Measurements from ENCODE around the gene NAMPT. TPM values are rescaled to one million over a fixed set of nuclear protein-coding genes. Genes with fewer than 3 reads are reported as not detected.

NAMPT gene
- total and polyA plus RNA-seq, 9 of the 15 experiments (the other 6 are each of a cell fraction or from before 2014, with no cell fraction given): 41.1 to 160 (median 106) TPM

DNA sequence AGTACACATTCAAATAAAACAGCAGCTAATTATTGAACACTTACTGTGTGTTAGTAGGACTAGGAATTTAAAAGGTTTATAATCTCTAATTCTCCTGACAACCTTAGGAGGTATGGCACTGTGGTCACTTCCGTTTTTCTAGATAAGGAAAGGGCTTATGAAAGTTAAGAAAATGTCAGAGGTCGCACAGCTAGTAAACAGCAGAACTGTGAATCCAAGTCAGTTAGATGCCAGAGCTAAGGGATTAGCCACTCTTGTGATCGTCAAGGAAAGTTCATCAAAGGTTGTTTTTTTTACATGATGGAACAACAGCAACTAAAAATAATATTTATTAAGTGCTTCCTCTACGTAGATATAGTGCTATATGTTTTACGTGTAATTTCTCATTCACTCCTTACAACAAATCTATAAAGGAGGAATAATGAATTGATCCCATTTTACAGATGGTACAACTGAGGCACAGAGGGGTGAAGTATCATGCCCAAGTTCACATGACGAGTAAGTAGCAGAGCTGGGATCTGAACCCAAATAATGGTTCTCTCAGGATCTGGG, 84.9 kb downstream of the NAMPT start (continued):
- no peak for TF ChIP-seq RBM34 (IDR thresholded peaks at IDR 0.05; ENCODE audit: borderline replicate concordance, insufficient read depth, low read length)
- TF ChIP-seq, protein P1, sequence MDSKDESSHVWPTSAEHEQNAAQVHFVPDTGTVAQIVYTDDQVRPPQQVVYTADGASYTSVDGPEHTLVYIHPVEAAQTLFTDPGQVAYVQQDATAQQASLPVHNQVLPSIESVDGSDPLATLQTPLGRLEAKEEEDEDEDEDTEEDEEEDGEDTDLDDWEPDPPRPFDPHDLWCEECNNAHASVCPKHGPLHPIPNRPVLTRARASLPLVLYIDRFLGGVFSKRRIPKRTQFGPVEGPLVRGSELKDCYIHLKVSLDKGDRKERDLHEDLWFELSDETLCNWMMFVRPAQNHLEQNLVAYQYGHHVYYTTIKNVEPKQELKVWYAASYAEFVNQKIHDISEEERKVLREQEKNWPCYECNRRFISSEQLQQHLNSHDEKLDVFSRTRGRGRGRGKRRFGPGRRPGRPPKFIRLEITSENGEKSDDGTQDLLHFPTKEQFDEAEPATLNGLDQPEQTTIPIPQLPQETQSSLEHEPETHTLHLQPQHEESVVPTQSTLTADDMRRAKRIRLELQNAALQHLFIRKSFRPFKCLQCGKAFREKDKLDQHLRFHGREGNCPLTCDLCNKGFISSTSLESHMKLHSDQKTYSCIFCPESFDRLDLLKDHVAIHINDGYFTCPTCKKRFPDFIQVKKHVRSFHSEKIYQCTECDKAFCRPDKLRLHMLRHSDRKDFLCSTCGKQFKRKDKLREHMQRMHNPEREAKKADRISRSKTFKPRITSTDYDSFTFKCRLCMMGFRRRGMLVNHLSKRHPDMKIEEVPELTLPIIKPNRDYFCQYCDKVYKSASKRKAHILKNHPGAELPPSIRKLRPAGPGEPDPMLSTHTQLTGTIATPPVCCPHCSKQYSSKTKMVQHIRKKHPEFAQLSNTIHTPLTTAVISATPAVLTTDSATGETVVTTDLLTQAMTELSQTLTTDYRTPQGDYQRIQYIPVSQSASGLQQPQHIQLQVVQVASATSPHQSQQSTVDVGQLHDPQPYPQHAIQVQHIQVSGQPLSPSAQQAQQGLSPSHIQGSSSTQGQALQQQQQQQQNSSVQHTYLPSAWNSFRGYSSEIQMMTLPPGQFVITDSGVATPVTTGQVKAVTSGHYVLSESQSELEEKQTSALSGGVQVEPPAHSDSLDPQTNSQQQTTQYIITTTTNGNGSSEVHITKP (IDR thresholded peaks at IDR 0.05; ENCODE audit: partially characterized antibody): no peak
- TF ChIP-seq COPS2 (conservative IDR thresholded peaks at IDR 0.05): no peak
- TF ChIP-seq, protein P2, sequence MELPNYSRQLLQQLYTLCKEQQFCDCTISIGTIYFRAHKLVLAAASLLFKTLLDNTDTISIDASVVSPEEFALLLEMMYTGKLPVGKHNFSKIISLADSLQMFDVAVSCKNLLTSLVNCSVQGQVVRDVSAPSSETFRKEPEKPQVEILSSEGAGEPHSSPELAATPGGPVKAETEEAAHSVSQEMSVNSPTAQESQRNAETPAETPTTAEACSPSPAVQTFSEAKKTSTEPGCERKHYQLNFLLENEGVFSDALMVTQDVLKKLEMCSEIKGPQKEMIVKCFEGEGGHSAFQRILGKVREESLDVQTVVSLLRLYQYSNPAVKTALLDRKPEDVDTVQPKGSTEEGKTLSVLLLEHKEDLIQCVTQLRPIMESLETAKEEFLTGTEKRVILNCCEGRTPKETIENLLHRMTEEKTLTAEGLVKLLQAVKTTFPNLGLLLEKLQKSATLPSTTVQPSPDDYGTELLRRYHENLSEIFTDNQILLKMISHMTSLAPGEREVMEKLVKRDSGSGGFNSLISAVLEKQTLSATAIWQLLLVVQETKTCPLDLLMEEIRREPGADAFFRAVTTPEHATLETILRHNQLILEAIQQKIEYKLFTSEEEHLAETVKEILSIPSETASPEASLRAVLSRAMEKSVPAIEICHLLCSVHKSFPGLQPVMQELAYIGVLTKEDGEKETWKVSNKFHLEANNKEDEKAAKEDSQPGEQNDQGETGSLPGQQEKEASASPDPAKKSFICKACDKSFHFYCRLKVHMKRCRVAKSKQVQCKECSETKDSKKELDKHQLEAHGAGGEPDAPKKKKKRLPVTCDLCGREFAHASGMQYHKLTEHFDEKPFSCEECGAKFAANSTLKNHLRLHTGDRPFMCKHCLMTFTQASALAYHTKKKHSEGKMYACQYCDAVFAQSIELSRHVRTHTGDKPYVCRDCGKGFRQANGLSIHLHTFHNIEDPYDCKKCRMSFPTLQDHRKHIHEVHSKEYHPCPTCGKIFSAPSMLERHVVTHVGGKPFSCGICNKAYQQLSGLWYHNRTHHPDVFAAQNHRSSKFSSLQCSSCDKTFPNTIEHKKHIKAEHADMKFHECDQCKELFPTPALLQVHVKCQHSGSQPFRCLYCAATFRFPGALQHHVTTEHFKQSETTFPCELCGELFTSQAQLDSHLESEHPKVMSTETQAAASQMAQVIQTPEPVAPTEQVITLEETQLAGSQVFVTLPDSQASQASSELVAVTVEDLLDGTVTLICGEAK (IDR thresholded peaks at IDR 0.05): no peak
- TF ChIP-seq, protein P2 (CRISPR knock-in tag; IDR thresholded peaks at IDR 0.05): no peak
- no peak for TF ChIP-seq MCM5 (IDR thresholded peaks at IDR 0.05; ENCODE audit: low read depth)
- peak; percentile 89; the same call in 1 of the 2 replicates for TF ChIP-seq CBX1 (IDR thresholded peaks at IDR 0.05; ENCODE audit: low read depth)
- TF ChIP-seq, protein P3, sequence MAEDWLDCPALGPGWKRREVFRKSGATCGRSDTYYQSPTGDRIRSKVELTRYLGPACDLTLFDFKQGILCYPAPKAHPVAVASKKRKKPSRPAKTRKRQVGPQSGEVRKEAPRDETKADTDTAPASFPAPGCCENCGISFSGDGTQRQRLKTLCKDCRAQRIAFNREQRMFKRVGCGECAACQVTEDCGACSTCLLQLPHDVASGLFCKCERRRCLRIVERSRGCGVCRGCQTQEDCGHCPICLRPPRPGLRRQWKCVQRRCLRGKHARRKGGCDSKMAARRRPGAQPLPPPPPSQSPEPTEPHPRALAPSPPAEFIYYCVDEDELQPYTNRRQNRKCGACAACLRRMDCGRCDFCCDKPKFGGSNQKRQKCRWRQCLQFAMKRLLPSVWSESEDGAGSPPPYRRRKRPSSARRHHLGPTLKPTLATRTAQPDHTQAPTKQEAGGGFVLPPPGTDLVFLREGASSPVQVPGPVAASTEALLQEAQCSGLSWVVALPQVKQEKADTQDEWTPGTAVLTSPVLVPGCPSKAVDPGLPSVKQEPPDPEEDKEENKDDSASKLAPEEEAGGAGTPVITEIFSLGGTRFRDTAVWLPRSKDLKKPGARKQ (CRISPR knock-in tag; IDR thresholded peaks at IDR 0.05): peak; percentile 36; the same call in 1 of the 2 replicates
- peak; percentile 24; the same call in 1 of the 2 replicates for TF ChIP-seq EP400 (IDR thresholded peaks at IDR 0.05)
- no peak for TF ChIP-seq KLF6 (CRISPR knock-in tag; IDR thresholded peaks at IDR 0.05; ENCODE audit: borderline replicate concordance)
- TF ChIP-seq, protein P4, sequence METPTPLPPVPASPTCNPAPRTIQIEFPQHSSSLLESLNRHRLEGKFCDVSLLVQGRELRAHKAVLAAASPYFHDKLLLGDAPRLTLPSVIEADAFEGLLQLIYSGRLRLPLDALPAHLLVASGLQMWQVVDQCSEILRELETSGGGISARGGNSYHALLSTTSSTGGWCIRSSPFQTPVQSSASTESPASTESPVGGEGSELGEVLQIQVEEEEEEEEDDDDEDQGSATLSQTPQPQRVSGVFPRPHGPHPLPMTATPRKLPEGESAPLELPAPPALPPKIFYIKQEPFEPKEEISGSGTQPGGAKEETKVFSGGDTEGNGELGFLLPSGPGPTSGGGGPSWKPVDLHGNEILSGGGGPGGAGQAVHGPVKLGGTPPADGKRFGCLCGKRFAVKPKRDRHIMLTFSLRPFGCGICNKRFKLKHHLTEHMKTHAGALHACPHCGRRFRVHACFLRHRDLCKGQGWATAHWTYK (CRISPR knock-in tag; IDR thresholded peaks at IDR 0.05): no peak
- no peak for TF ChIP-seq MAFG (tag; conservative IDR thresholded peaks at IDR 0.05)

Measured in K562 (cell line).